Measurements from ENCODE around the gene FMN2.

GRCh38 chr1:240363315-240363714 lies 271.6 kb downstream of the FMN2 start:
- TF ChIP-seq CTCF (IDR thresholded peaks at IDR 0.05) (no peak), EP300 (IDR thresholded peaks at IDR 0.05) (no peak), POLR2A (IDR thresholded peaks at IDR 0.05) (no peak)
